DOHH2 (cell line): ENCODE measurements around the gene DCLK1.

Experiments
- EZH2phosphoT487 ChIP-seq: fragments of 200-600 bp; sonication (generic); IDR thresholded peaks from 2 replicates; pipeline ENCODE4 v1.6.1; 2017; ENCODE audit warnings: borderline replicate concordance, mild to moderate bottlenecking, antibody characterized with exemption, low read length, moderate library complexity, mixed read lengths
- TF ChIP-seq, protein P1 (sequence below): fragments of 200-600 bp; sonication (generic); IDR thresholded peaks from one replicate; pipeline ENCODE4 v1.5.1; 2014; ENCODE audit warnings: antibody characterized with exemption, mild to moderate bottlenecking, low read depth, low read length; ENCODE audit not compliant: poor library complexity, severe bottlenecking

GRCh38 chr13:35936246-35936978 lies 194.8 kb downstream of the DCLK1 start:
- TF ChIP-seq, protein P1, sequence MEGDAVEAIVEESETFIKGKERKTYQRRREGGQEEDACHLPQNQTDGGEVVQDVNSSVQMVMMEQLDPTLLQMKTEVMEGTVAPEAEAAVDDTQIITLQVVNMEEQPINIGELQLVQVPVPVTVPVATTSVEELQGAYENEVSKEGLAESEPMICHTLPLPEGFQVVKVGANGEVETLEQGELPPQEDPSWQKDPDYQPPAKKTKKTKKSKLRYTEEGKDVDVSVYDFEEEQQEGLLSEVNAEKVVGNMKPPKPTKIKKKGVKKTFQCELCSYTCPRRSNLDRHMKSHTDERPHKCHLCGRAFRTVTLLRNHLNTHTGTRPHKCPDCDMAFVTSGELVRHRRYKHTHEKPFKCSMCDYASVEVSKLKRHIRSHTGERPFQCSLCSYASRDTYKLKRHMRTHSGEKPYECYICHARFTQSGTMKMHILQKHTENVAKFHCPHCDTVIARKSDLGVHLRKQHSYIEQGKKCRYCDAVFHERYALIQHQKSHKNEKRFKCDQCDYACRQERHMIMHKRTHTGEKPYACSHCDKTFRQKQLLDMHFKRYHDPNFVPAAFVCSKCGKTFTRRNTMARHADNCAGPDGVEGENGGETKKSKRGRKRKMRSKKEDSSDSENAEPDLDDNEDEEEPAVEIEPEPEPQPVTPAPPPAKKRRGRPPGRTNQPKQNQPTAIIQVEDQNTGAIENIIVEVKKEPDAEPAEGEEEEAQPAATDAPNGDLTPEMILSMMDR: no peak
- TF ChIP-seq EZH2phosphoT487: no peak
